IMR-90 (cell line): Measurements from ENCODE around the gene DCANP1. TPM values are rescaled to one million over a fixed set of nuclear protein-coding genes. Genes with fewer than 3 reads are reported as not detected.

ENCODE experiments used
- ATAC-seq: fragments of 200-7000 bp; cut with Tn5 transposase; 2 replicates; pipeline ENCODE4 v1.9.1; 2020; ENCODE audit warnings: low read depth, mild to moderate bottlenecking, moderate library complexity
- BruUV-seq: library from RNA; stranded (reverse); fragments of 400-500 nt; replicated peaks from 2 replicates; lab custom pipeline; 2021; lab: Mats Ljungman, UMichigan
- CTCF ChIA-PET: fragments of 300-600 bp; formaldehyde crosslinking; extraction: SDS; loops from one replicate; lab custom pipeline; 2021; ENCODE audit warnings: antibody characterized with exemption; lab: Yijun Ruan, JAX
- POLR2A ChIA-PET: fragments of 300-600 bp; sonication (Branson Sonifier 250); formaldehyde crosslinking; loops from one replicate; lab custom pipeline; 2022; ENCODE audit warnings: antibody characterized with exemption; ENCODE audit not compliant: unreplicated experiment; lab: Charles Lee
- DNase-seq: peaks from one replicate; pipeline ENCODE4 v3.0.0; 2013
- H2AFZ ChIP-seq: replicated peaks from 2 replicates; pipeline ENCODE3; 2013; ENCODE audit warnings: low read length, mild to moderate bottlenecking; ENCODE audit not compliant: poor library complexity
- H2AK5ac ChIP-seq: 2 replicates; pipeline ENCODE4 v1.6.1; 2013; ENCODE audit warnings: low read depth, low read length, inconsistent platforms
- H2AK9ac ChIP-seq: replicated peaks from 2 replicates; pipeline ENCODE3; 2013; ENCODE audit warnings: mild to moderate bottlenecking, low read depth, low read length, moderate library complexity; ENCODE audit not compliant: poor library complexity
- H2BK120ac ChIP-seq: 2 replicates; pipeline ENCODE4 v1.6.1; 2013; ENCODE audit warnings: low read depth, low read length, inconsistent platforms
- H2BK15ac ChIP-seq: 3 replicates; pipeline ENCODE4 v1.6.1; 2013; ENCODE audit warnings: low read depth, low read length, inconsistent platforms
- H2BK20ac ChIP-seq: 2 replicates; pipeline ENCODE4 v1.6.1; 2013; ENCODE audit warnings: low read depth, mild to moderate bottlenecking, inconsistent platforms, low read length, moderate library complexity
- H2BK5ac ChIP-seq: 2 replicates; pipeline ENCODE4 v1.6.1; 2013; ENCODE audit warnings: mild to moderate bottlenecking, low read depth, low read length, inconsistent platforms; ENCODE audit not compliant: poor library complexity, severe bottlenecking
- H3K14ac ChIP-seq: replicated peaks from 2 replicates; pipeline ENCODE4 v1.6.1; 2013; ENCODE audit warnings: low read depth, low read length, inconsistent platforms
- H3K18ac ChIP-seq: 2 replicates; pipeline ENCODE4 v1.6.1; 2013; ENCODE audit warnings: low read depth, low read length, control low read depth
- H3K23ac ChIP-seq: 2 replicates; pipeline ENCODE4 v1.6.1; 2013; ENCODE audit warnings: low read depth, low read length, inconsistent platforms
- H3K27ac ChIP-seq: 2 replicates; pipeline ENCODE4 v1.5.1; 2013; ENCODE audit warnings: mild to moderate bottlenecking, control low read depth, low read length; ENCODE audit not compliant: insufficient read depth
- H3K27me3 ChIP-seq: 2 replicates; pipeline ENCODE4 v1.6.1; 2013; ENCODE audit warnings: low read length; ENCODE audit not compliant: control insufficient read depth, insufficient read depth
- H3K36me3 ChIP-seq: 2 replicates; pipeline ENCODE4 v1.6.1; 2013; ENCODE audit warnings: low read length, mixed read lengths; ENCODE audit not compliant: control insufficient read depth, insufficient read depth
- H3K4ac ChIP-seq: 2 replicates; pipeline ENCODE4 v1.6.1; 2013; ENCODE audit warnings: low read depth, low read length, inconsistent platforms
- H3K4me1 ChIP-seq: 2 replicates; pipeline ENCODE4 v1.6.1; 2013; ENCODE audit warnings: low read length, mixed read lengths; ENCODE audit not compliant: control insufficient read depth, insufficient read depth
- H3K4me2 ChIP-seq: 2 replicates; pipeline ENCODE4 v1.6.1; 2013; ENCODE audit warnings: low read depth, mild to moderate bottlenecking, control low read depth, low read length, moderate library complexity
- H3K4me3 ChIP-seq: 2 replicates; pipeline ENCODE4 v1.5.1; 2013; ENCODE audit warnings: low read depth, mild to moderate bottlenecking, control low read depth, low read length, moderate library complexity; ENCODE audit not compliant: insufficient read depth
- H3K56ac ChIP-seq: 2 replicates; pipeline ENCODE4 v1.6.1; 2013; ENCODE audit warnings: low read length, inconsistent platforms; ENCODE audit not compliant: insufficient read depth; ENCODE audit errors: extremely low read depth
- H3K79me1 ChIP-seq, 2 experiments: 2 replicates each; pipeline ENCODE4 v1.6.1; 2013; ENCODE audit warnings: low read length in 2 of 2, inconsistent platforms in 1 of 2, low read depth in 1 of 2
- H3K9ac ChIP-seq: 2 replicates; pipeline ENCODE4 v1.6.1; 2013; ENCODE audit warnings: low read depth, low read length, control low read depth
- H3K9me1 ChIP-seq: 2 replicates; pipeline ENCODE4 v1.6.1; 2013; ENCODE audit warnings: low read length, inconsistent platforms; ENCODE audit not compliant: insufficient read depth
- H3K9me3 ChIP-seq: 2 replicates; pipeline ENCODE4 v1.6.1; 2013; ENCODE audit warnings: low read length; ENCODE audit not compliant: control insufficient read depth, insufficient read depth
- H4K20me1 ChIP-seq: 2 replicates; pipeline ENCODE4 v1.6.1; 2013; ENCODE audit warnings: low read length, inconsistent platforms; ENCODE audit not compliant: insufficient read depth
- H4K5ac ChIP-seq: 2 replicates; pipeline ENCODE4 v1.6.1; 2013; ENCODE audit warnings: mild to moderate bottlenecking, low read depth, low read length, control low read depth
- H4K8ac ChIP-seq, 2 experiments: 2 replicates each; pipeline ENCODE4 v1.6.1; 2013; ENCODE audit warnings: low read depth in 2 of 2, low read length in 2 of 2, control low read depth in 1 of 2, inconsistent platforms in 1 of 2
- H4K91ac ChIP-seq: 2 replicates; pipeline ENCODE4 v1.6.1; 2013; ENCODE audit warnings: low read depth, low read length, inconsistent platforms; ENCODE audit not compliant: insufficient read depth
- BHLHE40 ChIP-seq: fragments of 150-350 bp; IDR thresholded peaks from 2 replicates; pipeline ENCODE4 v1.6.1; 2016; ENCODE audit warnings: mild to moderate bottlenecking, low read depth, low read length
- CEBPB ChIP-seq: IDR thresholded peaks from 2 replicates; pipeline ENCODE4 v1.6.1; 2012; ENCODE audit warnings: low read depth, low read length, improper control_type of control experiment
- CHD1 ChIP-seq: IDR thresholded peaks from 2 replicates; pipeline ENCODE4 v1.6.1; 2012; ENCODE audit warnings: low read depth, low read length, improper control_type of control experiment
- ELK1 ChIP-seq: fragments of 150-350 bp; IDR thresholded peaks from 2 replicates; pipeline ENCODE4 v1.6.1; 2016; ENCODE audit warnings: low read depth, mild to moderate bottlenecking, low read length, moderate library complexity, borderline replicate concordance
- MAFK ChIP-seq: IDR thresholded peaks from 2 replicates; pipeline ENCODE4 v1.6.1; 2012; ENCODE audit warnings: low read depth, low read length, improper control_type of control experiment
- MAZ ChIP-seq: IDR thresholded peaks from 2 replicates; pipeline ENCODE4 v1.6.1; 2012; ENCODE audit warnings: low read depth, mild to moderate bottlenecking, low read length, improper control_type of control experiment, moderate library complexity, borderline replicate concordance
- MXI1 ChIP-seq: IDR thresholded peaks from 2 replicates; pipeline ENCODE4 v1.6.1; 2012; ENCODE audit warnings: low read depth, mild to moderate bottlenecking, low read length, moderate library complexity, borderline replicate concordance
- NFE2L2 ChIP-seq: fragments of 150-350 bp; IDR thresholded peaks from 2 replicates; pipeline ENCODE4 v1.6.1; 2016; ENCODE audit warnings: low read depth, mild to moderate bottlenecking, low read length
- POLR2A ChIP-seq: IDR thresholded peaks from 2 replicates; pipeline ENCODE4 v1.6.1; 2012; ENCODE audit warnings: mild to moderate bottlenecking, low read depth, low read length
- RAD21 ChIP-seq: IDR thresholded peaks from 2 replicates; pipeline ENCODE4 v1.6.1; 2012; ENCODE audit warnings: low read length, improper control_type of control experiment
- RCOR1 ChIP-seq: IDR thresholded peaks from 2 replicates; pipeline ENCODE4 v1.6.1; 2012; ENCODE audit warnings: mild to moderate bottlenecking, low read length, improper control_type of control experiment; ENCODE audit not compliant: insufficient replicate concordance
- RFX5 ChIP-seq: IDR thresholded peaks from 2 replicates; pipeline ENCODE4 v1.8.0; 2012; ENCODE audit warnings: low read depth, mild to moderate bottlenecking, low read length, moderate library complexity
- USF2 ChIP-seq: fragments of 150-350 bp; IDR thresholded peaks from 2 replicates; pipeline ENCODE4 v1.6.1; 2017; ENCODE audit warnings: mild to moderate bottlenecking, antibody characterized with exemption, low read length, low read depth
- WGBS, 2 experiments: methylation state at CpG; one replicate each; pipeline versions ENCODE4 v1.1.5 to v1.1.7; 2013; ENCODE audit warnings: missing lambda C conversion rate in 2 of 2; ENCODE audit not compliant: insufficient read length in 1 of 2; ENCODE audit errors: extremely low coverage in 2 of 2; 5-methylcytosine and 5-hydroxymethylcytosine counted together
- dilution Hi-C: fragments of 300-500 bp; cut with HindIII; formaldehyde crosslinking; loops from one replicate; pipeline ENCODE4 v1.14.3; 2018; ENCODE audit warnings: low sequenced_read_pairs; ENCODE audit not compliant: unreplicated experiment
- in situ Hi-C: fragments of 300-500 bp; cut with MboI; formaldehyde crosslinking; loops from 3 replicates; pipeline ENCODE4 v1.14.3; 2019; ENCODE audit warnings: low sequenced_read_pairs, inconsistent platforms, mixed read lengths
- intact Hi-C: fragments of 100-400 bp; cut with micrococcal nuclease; formaldehyde crosslinking; loops from 2 replicates; pipeline ENCODE4 v1.10.0; 2022
- polyA plus RNA-seq, 3 experiments: library from polyadenylated mRNA; depleted of rRNA; stranded (reverse); fragments of >200 nt; gene quantifications; 2 replicates each; pipeline ENCODE4 v1.2.3, GENCODE V29; 2012; ENCODE audit warnings: low replicate concordance in 1 of 3
- total RNA-seq: library from RNA; depleted of rRNA; stranded (reverse); fragments of >200 nt; gene quantifications from 2 replicates; pipeline ENCODE4 v1.2.3, GENCODE V29; 2012

The DCANP1 gene
- total and polyA plus RNA-seq, 2 of the 4 experiments (the other 2 are of a cell fraction), result not detected

GRCh38 chr5:135449644-135450043 is 2.5 kb upstream of the DCANP1 start:
- TF ChIP-seq POLR2A (no peak), RFX5 (no peak), RAD21 (no peak), USF2 (no peak), ELK1 (no peak), MXI1 (no peak), NFE2L2 (no peak), RCOR1 (no peak), MAFK (no peak), BHLHE40 (no peak), MAZ (no peak), CEBPB (no peak), CHD1 (no peak)
- POLR2A ChIA-PET, result no interaction called here
- Histone ChIP-seq H3K4me1 (no peaks in the 10 kb centered on the region), H4K5ac (no peak overlapping the region), H3K4ac (no peak overlapping the region), H3K23ac (no peak overlapping the region), H2BK120ac (no peak overlapping the region), H3K27me3 (peaks cover 45% of the 10 kb centered on the region), H2BK15ac (no peak overlapping the region), H2BK5ac (no peak overlapping the region), H3K56ac (no peak overlapping the region), H3K27ac (no peak overlapping the region), H2AK5ac (no peak overlapping the region), H2AFZ (no peak overlapping the region), H3K36me3 (no peaks in the 10 kb centered on the region), H3K4me3 (no peak overlapping the region), H4K91ac (no peak overlapping the region), H3K9me3 (no peaks in the 10 kb centered on the region; the same call in 1 of the 2 replicates), H3K9me1 (no peaks in the 10 kb centered on the region), H3K9ac (no peak overlapping the region), H4K8ac (no peak overlapping the region), H2AK9ac (no peak overlapping the region), H3K4me2 (no peak overlapping the region), H3K18ac (no peak overlapping the region), H3K14ac (no peak overlapping the region), H2BK20ac (no peak overlapping the region), H3K79me1 (no peaks in the 10 kb centered on the region), H4K20me1 (no peaks in the 10 kb centered on the region)
- intact Hi-C loops, result no loop called here
- WGBS, 2 experiments, result 91% methylated on average over 9 of the region's 12 CpGs; no CpG with 5 or more reads in 1 of the 2 experiments
- in situ Hi-C loops, result no loop called here
- CTCF ChIA-PET, result interaction anchor here (1.3 kb wide), 1 partner anchor 17 kb away, joined by 5 read pairs; no protein-coding TSS in a partner anchor
- no peak for DNase-seq
- BruUV-seq, result no TSS peak
- dilution Hi-C loops, result loop anchor here (25.0 kb wide), 1 partner anchor 113 kb away; no protein-coding TSS in a partner anchor
- ATAC-seq, result no peak
